ENCODE results near the gene UBE2L3.

GRCh38 chr22:21665047-21665851 is 97.7 kb downstream of the UBE2L3 start:
- TF ChIP-seq CTCF (IDR thresholded peaks at IDR 0.05) (no peak), POLR2AphosphoS5 (IDR thresholded peaks at IDR 0.05) (no peak), POLR2A (IDR thresholded peaks at IDR 0.05) (no peak), EP300 (IDR thresholded peaks at IDR 0.05) (no peak)

Data from stomach (tissue), 4 donors.